ENCODE results near the gene COG2.
"Not testable (repeated sequence)": the region's sequence is repeated elsewhere in the genome, so short reads cannot be mapped to it uniquely, and the experiment has no call there.

COG2 gene

GRCh38 chr1:230642263-230642959, at the start of gene COG2:
Gene COG2 (plus strand): TSS chr1:230642481. CDS start chr1:230642607, 126 bp downstream.
- peak; percentile 96 for DNase-seq (ENCODE audit: low spot score)

GRCh38 chr1:230592848-230593414, 49.4 kb upstream of the COG2 start:
- no peak for DNase-seq (ENCODE audit: low spot score)

GRCh38 chr1:230594214-230594773, 48.0 kb upstream of the COG2 start:
- no peak for DNase-seq (ENCODE audit: low spot score)

GRCh38 chr1:230595181-230595580, 47.1 kb upstream of the COG2 start:
- no peak for DNase-seq (ENCODE audit: low spot score)

GRCh38 chr1:230596306-230596705, 46.0 kb upstream of the COG2 start:
- no peak for DNase-seq (ENCODE audit: low spot score)

- DNase-seq (ENCODE audit: low spot score): no peak
Observed at GRCh38 chr1:230598745-230599144, 43.5 kb upstream of the COG2 start.

GRCh38 chr1:230599926-230600656, 42.2 kb upstream of the COG2 start:
- no peak for DNase-seq (ENCODE audit: low spot score)

- DNase-seq (ENCODE audit: low spot score): not testable (repeated sequence)
Observed at GRCh38 chr1:230600657-230601400, 41.5 kb upstream of the COG2 start.

- no peak for DNase-seq (ENCODE audit: low spot score)
Observed at GRCh38 chr1:230609208-230609607, 33.1 kb upstream of the COG2 start.

- DNase-seq (ENCODE audit: low spot score): no peak
Observed at GRCh38 chr1:230610589-230610988, 31.7 kb upstream of the COG2 start.

- DNase-seq (ENCODE audit: low spot score): no peak
Observed at GRCh38 chr1:230611128-230611877, 31.0 kb upstream of the COG2 start.

- DNase-seq (ENCODE audit: low spot score): no peak
Observed at GRCh38 chr1:230611878-230612235, 30.4 kb upstream of the COG2 start.

GRCh38 chr1:230612651-230613050, 29.6 kb upstream of the COG2 start:
- DNase-seq (ENCODE audit: low spot score): no peak

- DNase-seq (ENCODE audit: low spot score): no peak
Observed at GRCh38 chr1:230614121-230614520, 28.2 kb upstream of the COG2 start.

- no peak for DNase-seq (ENCODE audit: low spot score)
Observed at GRCh38 chr1:230618537-230618936, 23.7 kb upstream of the COG2 start.

- DNase-seq (ENCODE audit: low spot score): no peak
Observed at GRCh38 chr1:230620649-230621323, 21.5 kb upstream of the COG2 start.

- DNase-seq (ENCODE audit: low spot score): no peak
Observed at GRCh38 chr1:230621324-230622030, 20.8 kb upstream of the COG2 start.

- DNase-seq (ENCODE audit: low spot score): no peak
Observed at GRCh38 chr1:230622151-230622550, 20.1 kb upstream of the COG2 start.

- DNase-seq (ENCODE audit: low spot score): no peak
Observed at GRCh38 chr1:230624097-230624713, 18.1 kb upstream of the COG2 start.

- DNase-seq (ENCODE audit: low spot score): no peak
Observed at GRCh38 chr1:230626232-230626631, 16.0 kb upstream of the COG2 start.
